HG03039 (cell line): Measurements from ENCODE around the gene MAP3K1.

Experiments
- ATAC-seq: cut with Tn5 transposase; IDR thresholded peaks from one replicate; pipeline ENCODE4 v1.9.1; 2021; ENCODE audit warnings: mild to moderate bottlenecking, moderate library complexity; ENCODE audit not compliant: unreplicated experiment

MAP3K1 gene

GRCh38 chr5:56900395-56900794 is 85.0 kb downstream of the MAP3K1 start:
- no peak for ATAC-seq

GRCh38 chr5:56900858-56901578 is 85.7 kb downstream of the MAP3K1 start:
- ATAC-seq, result no peak

- ATAC-seq, result peak; percentile 38
Measured at GRCh38 chr5:56908942-56909293, 93.6 kb downstream of the MAP3K1 start.

- ATAC-seq, result peak; percentile 85
Measured at GRCh38 chr5:56909294-56910209, 94.2 kb downstream of the MAP3K1 start, which contains the start of gene SETD9. SETD9 (plus strand) TSS chr5:56909596; CDS start chr5:56909646, 50 bp downstream.

GRCh38 chr5:56910210-56910965 is 95.0 kb downstream of the MAP3K1 start:
- ATAC-seq, result peak; percentile 10

- no peak for ATAC-seq
Measured at GRCh38 chr5:56913766-56914165, 98.4 kb downstream of the MAP3K1 start.

GRCh38 chr5:56914678-56915077 is 99.3 kb downstream of the MAP3K1 start:
- no peak for ATAC-seq

GRCh38 chr5:56917534-56917933 is 102.2 kb downstream of the MAP3K1 start:
- ATAC-seq, result no peak

GRCh38 chr5:56918054-56918453 is 102.7 kb downstream of the MAP3K1 start:
- ATAC-seq, result no peak

- ATAC-seq, result no peak
Measured at GRCh38 chr5:56919942-56920662, 104.8 kb downstream of the MAP3K1 start.

- no peak for ATAC-seq
Measured at GRCh38 chr5:56922922-56923321, 107.6 kb downstream of the MAP3K1 start.

GRCh38 chr5:56934325-56934724 is 119.0 kb downstream of the MAP3K1 start:
- ATAC-seq, result no peak

GRCh38 chr5:56938858-56939257 is 123.5 kb downstream of the MAP3K1 start:
- ATAC-seq, result no peak

- no peak for ATAC-seq
Measured at GRCh38 chr5:56941981-56942380, 126.6 kb downstream of the MAP3K1 start.
